ENCODE measurements around the gene LIMCH1. TPM values are rescaled to one million over a fixed set of nuclear protein-coding genes. Genes with fewer than 3 reads are reported as not detected.

The LIMCH1 gene
- total RNA-seq, 1 experiment from 2014 or later = 10.4 TPM

- H3K9me2 ChIP-seq (ENCODE audit: insufficient read depth) = no peaks in the 10 kb centered on the region
- RAD21 ChIA-PET (ENCODE audit: low non-redundant PET in 1 of 2, low total read pairs in 2 of 2, uncharacterized antibody in 2 of 2, unreplicated experiment in 2 of 2) = no interaction called here
- no peaks in the 10 kb centered on the region for H3K4me1 ChIP-seq (ENCODE audit: control insufficient read depth in 1 of 2, insufficient read depth in 2 of 2, low read length in 2 of 2)
- H3K79me2 ChIP-seq (ENCODE audit: insufficient read depth, low read length) = no peaks in the 10 kb centered on the region
- DNase-seq (ENCODE audit: low read depth, low spot score) = no peak
- no peak overlapping the region for H3K9ac ChIP-seq (ENCODE audit: low read length)
- no peaks in the 10 kb centered on the region for H3K36me3 ChIP-seq (ENCODE audit: control insufficient read depth in 1 of 2, insufficient read depth in 2 of 2, low read length in 2 of 2)
- H3K27me3 ChIP-seq (ENCODE audit: insufficient read depth, low read length) = no peaks in the 10 kb centered on the region
- H2AFZ ChIP-seq (ENCODE audit: low read depth, low read length, poor library complexity, severe bottlenecking) = no peak overlapping the region
- no TSS peak for BruUV-seq (replicated peaks)
- TF ChIP-seq CTCF (IDR thresholded peaks at IDR 0.05 in 2 of 3, conservative IDR thresholded peaks at IDR 0.05 in 1 of 3; ENCODE audit: borderline replicate concordance in 1 of 3, insufficient read depth in 1 of 3, low read depth in 2 of 3, low read length in 2 of 3) (no peak), EGR1 (IDR thresholded peaks at IDR 0.05; ENCODE audit: low read depth) (no peak), SP1 (IDR thresholded peaks at IDR 0.05; ENCODE audit: low read depth) (no peak), ZBTB33 (IDR thresholded peaks at IDR 0.05; ENCODE audit: extremely low read depth, insufficient replicate concordance, low read length) (no peak), TCF7L2 (IDR thresholded peaks at IDR 0.05; ENCODE audit: borderline replicate concordance, extremely low read depth, insufficient read depth, insufficient read length) (no peak), REST (IDR thresholded peaks at IDR 0.05; ENCODE audit: low read depth) (no peak), CBX3 (IDR thresholded peaks at IDR 0.05; ENCODE audit: low read depth) (no peak), JUND (IDR thresholded peaks at IDR 0.05) (no peak), EZH2phosphoT487 (IDR thresholded peaks at IDR 0.05; ENCODE audit: borderline replicate concordance) (no peak), ELF1 (IDR thresholded peaks at IDR 0.05; ENCODE audit: borderline replicate concordance, low read depth) (no peak), EZH2 (IDR thresholded peaks at IDR 0.05) (no peak)
- H3K27ac ChIP-seq (ENCODE audit: low read depth, low read length) = no peak overlapping the region
- POLR2A ChIA-PET = no interaction called here
- intact Hi-C loops (cut with micrococcal nuclease) = no loop called here
- CTCF ChIA-PET = no interaction called here
- no peaks in the 10 kb centered on the region for H3K9me3 ChIP-seq (ENCODE audit: control insufficient read depth in 1 of 2, insufficient read depth in 1 of 2, low read depth in 1 of 2, low read length in 2 of 2)
- H4K20me1 ChIP-seq (ENCODE audit: insufficient read depth) = no peaks in the 10 kb centered on the region
- ATAC-seq = no peak
- H3K4me2 ChIP-seq (ENCODE audit: low read length) = no peak overlapping the region
- no peak overlapping the region for H3K4me3 ChIP-seq (replicated peaks in 1 of 2; ENCODE audit: low read depth in 1 of 2, low read length in 2 of 2)
These were observed 91.0 kb downstream of the LIMCH1 start for GRCh38 chr4:41628936-41629335.
